Chondrocyte (in vitro differentiated cells): ENCODE data around the gene OR4D2. TPM values are rescaled to one million over a fixed set of nuclear protein-coding genes. Genes with fewer than 3 reads are reported as not detected.

Experiments
- DNase-seq: peaks from one replicate; pipeline ENCODE4 v3.0.0; 2021; ENCODE audit warnings: mixed read lengths, low spot score
- H3K27ac Mint-ChIP-seq: one replicate; pipeline ENCODE4 v1.8.0; 2021; ENCODE audit warnings: mild to moderate bottlenecking, moderate library complexity, mixed read lengths; ENCODE audit not compliant: unreplicated experiment
- H3K27me3 Mint-ChIP-seq: 2 replicates; pipeline ENCODE4 v1.8.0; 2021; ENCODE audit warnings: low read depth, mixed read lengths
- H3K36me3 Mint-ChIP-seq: 2 replicates; pipeline ENCODE4 v1.8.0; 2021; ENCODE audit warnings: low read depth, mixed read lengths
- H3K4me1 Mint-ChIP-seq: 2 replicates; pipeline ENCODE4 v1.8.0; 2021; ENCODE audit warnings: low read depth, mild to moderate bottlenecking, mixed read lengths
- H3K4me3 Mint-ChIP-seq: one replicate; pipeline ENCODE4 v1.8.0; 2021; ENCODE audit warnings: mild to moderate bottlenecking, moderate library complexity, mixed read lengths; ENCODE audit not compliant: unreplicated experiment
- H3K9me3 Mint-ChIP-seq: 2 replicates; pipeline ENCODE4 v1.8.0; 2021; ENCODE audit warnings: low read depth, mixed read lengths
- total RNA-seq: library from RNA; stranded (reverse); gene quantifications from 3 replicates; pipeline ENCODE4 v1.2.1, GENCODE V29; 2021
- TF ChIP-seq, protein P1 (sequence below): fragments of 200-600 bp; sonication (generic); IDR thresholded peaks from 2 replicates; pipeline ENCODE4 v1.5.0; 2021; ENCODE audit warnings: antibody characterized with exemption, mild to moderate bottlenecking, moderate library complexity

The OR4D2 gene
- total RNA-seq, 1 donor from 2014 or later, result not detected

DNA sequence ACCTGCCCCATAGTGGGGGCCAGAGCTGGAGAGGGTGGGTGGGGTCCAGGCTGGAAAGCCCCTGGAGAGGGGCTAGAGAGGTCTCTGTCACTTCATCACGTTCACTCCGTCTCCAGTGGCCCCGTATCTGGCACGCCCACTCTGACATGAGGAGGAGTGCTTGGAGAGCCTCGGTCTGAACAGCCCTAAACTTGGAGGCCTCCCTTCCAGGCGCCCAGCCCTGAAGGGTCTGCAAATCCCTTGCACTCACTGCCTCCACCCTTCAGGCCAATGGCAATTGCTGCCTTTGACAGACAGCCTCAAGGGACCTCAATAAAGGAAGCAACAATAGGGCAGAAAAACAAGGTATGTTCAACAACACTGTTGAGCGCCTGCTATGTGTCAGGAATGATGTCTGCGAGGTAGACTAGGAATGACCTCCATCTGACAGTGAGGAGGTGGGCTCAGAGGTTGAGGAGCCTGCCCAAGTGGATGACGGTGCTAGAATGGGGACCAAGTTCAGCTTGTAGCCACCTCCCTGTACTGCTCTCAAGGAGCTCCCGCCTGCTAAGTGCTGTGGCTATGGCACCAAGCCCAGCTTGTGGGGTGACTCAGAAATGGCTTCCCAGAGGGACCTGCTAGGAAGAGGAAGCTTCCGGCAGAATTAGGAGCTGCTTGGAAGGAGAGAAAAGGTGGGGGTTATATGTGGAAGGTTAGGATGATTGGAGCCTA is 22.8 kb downstream of the OR4D2 start:
- Mint-ChIP-seq H3K36me3 (no peaks in the 10 kb centered on the region), H3K4me1 (peaks cover 6% of the 10 kb centered on the region), H3K4me3 (no peak overlapping the region), H3K27me3 (peaks cover 37% of the 10 kb centered on the region), H3K27ac (no peak overlapping the region), H3K9me3 (no peaks in the 10 kb centered on the region)
- TF ChIP-seq, protein P1, sequence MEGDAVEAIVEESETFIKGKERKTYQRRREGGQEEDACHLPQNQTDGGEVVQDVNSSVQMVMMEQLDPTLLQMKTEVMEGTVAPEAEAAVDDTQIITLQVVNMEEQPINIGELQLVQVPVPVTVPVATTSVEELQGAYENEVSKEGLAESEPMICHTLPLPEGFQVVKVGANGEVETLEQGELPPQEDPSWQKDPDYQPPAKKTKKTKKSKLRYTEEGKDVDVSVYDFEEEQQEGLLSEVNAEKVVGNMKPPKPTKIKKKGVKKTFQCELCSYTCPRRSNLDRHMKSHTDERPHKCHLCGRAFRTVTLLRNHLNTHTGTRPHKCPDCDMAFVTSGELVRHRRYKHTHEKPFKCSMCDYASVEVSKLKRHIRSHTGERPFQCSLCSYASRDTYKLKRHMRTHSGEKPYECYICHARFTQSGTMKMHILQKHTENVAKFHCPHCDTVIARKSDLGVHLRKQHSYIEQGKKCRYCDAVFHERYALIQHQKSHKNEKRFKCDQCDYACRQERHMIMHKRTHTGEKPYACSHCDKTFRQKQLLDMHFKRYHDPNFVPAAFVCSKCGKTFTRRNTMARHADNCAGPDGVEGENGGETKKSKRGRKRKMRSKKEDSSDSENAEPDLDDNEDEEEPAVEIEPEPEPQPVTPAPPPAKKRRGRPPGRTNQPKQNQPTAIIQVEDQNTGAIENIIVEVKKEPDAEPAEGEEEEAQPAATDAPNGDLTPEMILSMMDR, result no peak
- no peak for DNase-seq

DNA sequence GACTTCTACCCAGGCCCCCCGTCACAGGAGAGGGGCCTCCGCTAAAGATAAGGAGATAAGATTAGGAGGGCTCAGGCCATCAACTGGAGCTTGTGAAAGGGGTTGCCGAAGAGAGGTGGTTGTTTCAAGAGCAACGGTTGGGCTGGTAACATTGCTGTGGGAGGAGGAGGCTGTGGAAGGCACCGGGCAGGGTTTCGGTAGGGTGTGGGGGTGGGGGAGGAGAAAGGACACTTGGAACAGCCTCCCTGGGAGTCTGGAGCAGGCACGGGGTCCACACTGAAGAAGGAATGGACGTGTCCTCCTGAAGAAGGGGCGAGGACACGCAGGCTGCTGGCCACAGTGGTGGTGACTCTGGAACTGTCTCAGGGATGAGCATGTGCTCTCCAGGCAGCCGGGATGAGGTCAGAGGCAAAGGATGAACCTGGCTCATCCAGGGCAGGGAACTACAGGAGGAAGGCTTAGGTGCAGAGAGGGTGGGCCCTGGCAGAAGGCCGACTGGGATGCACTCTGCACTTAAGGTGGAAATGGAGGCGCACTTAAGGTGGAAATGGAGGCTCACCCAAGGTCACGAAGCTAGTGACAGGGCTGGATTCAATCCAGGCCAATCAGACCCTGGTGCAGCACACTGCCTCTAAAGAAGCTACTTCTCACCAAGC is 24.6 kb downstream of the OR4D2 start:
- Mint-ChIP-seq H3K36me3 (no peaks in the 10 kb centered on the region), H3K27ac (no peak overlapping the region), H3K4me1 (peaks cover 6% of the 10 kb centered on the region), H3K27me3 (peaks cover 43% of the 10 kb centered on the region), H3K4me3 (no peak overlapping the region), H3K9me3 (no peaks in the 10 kb centered on the region)
- no peak for DNase-seq
- TF ChIP-seq, protein P1, result no peak

DNA sequence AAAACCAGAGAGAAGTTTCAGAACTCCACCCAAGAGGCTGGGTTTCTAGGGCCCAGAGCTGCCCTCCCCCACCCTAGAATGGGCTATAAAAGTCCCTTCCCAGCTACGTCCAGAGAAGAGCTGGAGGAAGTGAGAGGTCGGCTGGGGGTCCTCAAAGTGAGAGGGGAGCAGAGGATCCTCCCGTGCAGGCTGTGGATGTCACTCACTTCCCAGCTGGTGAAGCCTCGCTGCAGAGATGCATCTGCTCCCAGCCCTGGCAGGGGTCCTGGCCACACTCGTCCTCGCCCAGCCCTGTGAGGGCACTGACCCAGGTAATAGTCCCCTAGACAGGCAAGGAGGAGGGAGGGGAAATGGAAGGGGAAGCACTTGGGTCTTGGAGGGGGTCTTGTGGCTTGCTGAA is 25.8 kb downstream of the OR4D2 start, which contains the start of gene EPX:
Gene EPX, plus strand, starts transcription at position 115 of the 400 bp plus-strand sequence. Its CDS starts 121 bp downstream, at position 236.
- H3K4me1 Mint-ChIP-seq, result peaks cover 6% of the 10 kb centered on the region
- H3K4me3 Mint-ChIP-seq, result no peak within 1 kb of the TSS
- no peak within 1 kb of the TSS for H3K27ac Mint-ChIP-seq
- H3K36me3 Mint-ChIP-seq, result no peaks in the 10 kb centered on the region
- H3K9me3 Mint-ChIP-seq, result no peaks in the 10 kb centered on the region
- DNase-seq, result no peak
- peaks cover 48% of the 10 kb centered on the region for H3K27me3 Mint-ChIP-seq
- TF ChIP-seq, protein P1, result no peak

DNA sequence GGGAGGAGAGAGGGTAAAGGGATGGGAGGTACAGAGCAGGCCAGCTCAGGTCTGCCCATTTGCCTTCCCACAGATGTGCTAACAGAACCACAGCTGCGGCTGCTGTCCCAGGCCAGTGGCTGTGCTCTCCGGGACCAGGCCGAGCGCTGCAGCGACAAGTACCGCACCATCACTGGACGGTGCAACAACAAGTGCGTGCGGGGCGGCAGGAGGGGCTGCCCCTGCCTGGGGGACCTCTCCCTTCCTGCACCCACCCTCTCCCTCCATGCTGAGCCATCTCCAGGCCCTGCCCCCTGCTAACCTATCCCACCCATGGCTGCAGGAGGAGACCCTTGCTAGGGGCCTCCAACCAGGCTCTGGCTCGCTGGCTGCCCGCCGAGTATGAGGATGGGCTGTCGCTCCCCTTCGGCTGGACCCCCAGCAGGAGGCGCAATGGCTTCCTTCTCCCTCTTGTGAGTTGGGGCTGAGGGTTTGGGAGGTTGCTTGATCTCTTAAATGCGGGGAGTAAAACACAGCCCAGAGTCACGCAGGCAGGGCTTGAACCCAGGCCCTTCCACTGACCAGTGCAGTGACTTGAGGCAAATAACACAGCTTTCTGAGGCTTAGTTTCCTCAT is 27.0 kb downstream of the OR4D2 start:
- DNase-seq, result no peak
- H3K27ac Mint-ChIP-seq, result no peak overlapping the region
- H3K9me3 Mint-ChIP-seq, result no peaks in the 10 kb centered on the region
- H3K36me3 Mint-ChIP-seq, result no peaks in the 10 kb centered on the region
- H3K27me3 Mint-ChIP-seq, result peaks cover 42% of the 10 kb centered on the region
- no peak overlapping the region for H3K4me3 Mint-ChIP-seq
- TF ChIP-seq, protein P1, result no peak
- peaks cover 6% of the 10 kb centered on the region for H3K4me1 Mint-ChIP-seq

DNA sequence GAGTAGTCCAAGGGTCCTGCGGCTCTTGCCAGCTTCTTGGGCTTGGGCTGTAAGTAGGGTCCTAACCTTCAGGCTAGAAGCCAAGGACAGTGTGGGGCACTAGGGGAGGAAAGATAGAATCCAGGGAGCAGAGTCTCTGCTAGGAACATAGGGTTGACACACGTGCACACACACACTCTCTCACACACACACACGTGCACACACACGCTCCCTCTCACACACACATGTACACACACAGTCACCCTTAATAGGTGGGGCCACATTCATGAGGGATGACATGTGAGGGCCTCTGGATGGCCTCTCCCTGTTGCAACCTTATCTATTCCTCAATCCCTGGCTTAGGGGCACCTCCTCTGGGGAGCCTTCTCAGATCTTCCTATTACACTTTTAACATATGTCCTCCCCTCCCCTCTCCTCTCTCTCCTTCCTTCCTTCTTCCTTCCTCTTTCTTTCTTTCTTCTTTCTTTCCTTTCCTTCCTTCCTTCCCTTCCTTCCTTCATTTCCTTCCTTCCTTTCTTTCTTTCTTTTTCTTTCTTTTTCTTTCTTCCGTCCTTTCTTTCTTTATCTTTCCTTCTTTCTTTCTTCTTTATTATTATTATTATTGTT is 28.8 kb downstream of the OR4D2 start:
- DNase-seq, result no peak
- TF ChIP-seq, protein P1, result no peak
- Mint-ChIP-seq H3K4me1 (no peaks in the 10 kb centered on the region), H3K4me3 (no peak overlapping the region), H3K36me3 (no peaks in the 10 kb centered on the region), H3K27ac (no peak overlapping the region), H3K9me3 (no peaks in the 10 kb centered on the region), H3K27me3 (peaks cover 40% of the 10 kb centered on the region)
